HL-60 (cell line): ENCODE measurements around the gene ABCG1.

ENCODE experiments used
- CTCF ChIP-seq: IDR thresholded peaks from one replicate; pipeline ENCODE4 v1.5.1; 2011; ENCODE audit warnings: low read length, control low read depth, inconsistent platforms; ENCODE audit not compliant: insufficient read depth
- POLR2AphosphoS5 ChIP-seq: IDR thresholded peaks from 2 replicates; pipeline ENCODE4 v1.6.1; 2012; ENCODE audit warnings: low read depth
- REST ChIP-seq: IDR thresholded peaks from 2 replicates; pipeline ENCODE4 v1.6.1; 2012; ENCODE audit warnings: low read depth; ENCODE audit not compliant: insufficient replicate concordance

GRCh38 chr21:42269386-42269785, 50.4 kb downstream of the ABCG1 start:
- TF ChIP-seq CTCF (no peak), REST (no peak), POLR2AphosphoS5 (no peak)
